ENCODE results near the gene SAMD11. TPM values are rescaled to one million over a fixed set of nuclear protein-coding genes. Genes with fewer than 3 reads are reported as not detected.

The SAMD11 gene
- total and polyA plus RNA-seq, 5 donors from 2014 or later: 0.14 to 0.31 TPM; not detected in 3

Other genes starting within 250 kb of the SAMD11 start
- gene OR4F16, start 237.3 kb upstream of the SAMD11 start, total RNA-seq: not detected
- not detected for gene OR4F16, start 237.3 kb upstream of the SAMD11 start, polyA plus RNA-seq
- 54.0 TPM for gene NOC2L, start 35.3 kb downstream of the SAMD11 start, total RNA-seq
- 10 to 100 TPM; 36.8 to 56.6 (median 53.5) TPM for gene NOC2L, start 35.3 kb downstream of the SAMD11 start, polyA plus RNA-seq
- gene KLHL17, start 36.7 kb downstream of the SAMD11 start, total RNA-seq: 28.4 TPM
- 1 to 10 TPM; 1.5 to 1.6 (median 1.6) TPM for gene KLHL17, start 36.7 kb downstream of the SAMD11 start, polyA plus RNA-seq
- gene PLEKHN1, start 42.6 kb downstream of the SAMD11 start, total RNA-seq: 2.5 TPM
- under 1 TPM in 2 of 4 donors, not detected in 2; 0.39 to 0.61 TPM for gene PLEKHN1, start 42.6 kb downstream of the SAMD11 start, polyA plus RNA-seq
- gene PERM1, start 58.2 kb downstream of the SAMD11 start, total RNA-seq: not detected
- gene PERM1, start 58.2 kb downstream of the SAMD11 start, polyA plus RNA-seq: not detected
- 25.9 TPM for gene HES4, start 76.2 kb downstream of the SAMD11 start, total RNA-seq
- 1 to 10 TPM in 2 of 4 donors, under 1 TPM in 1, not detected in 1; 0.21 to 1.3 (median 1.1) TPM for gene HES4, start 76.2 kb downstream of the SAMD11 start, polyA plus RNA-seq
- gene ISG15, start 89.6 kb downstream of the SAMD11 start, total RNA-seq: 76.7 TPM
- gene ISG15, start 89.6 kb downstream of the SAMD11 start, polyA plus RNA-seq: 100 to 1,000 TPM; 174 to 489 (median 295) TPM
- gene AGRN, start 96.2 kb downstream of the SAMD11 start, total RNA-seq: 4.2 TPM
- gene AGRN, start 96.2 kb downstream of the SAMD11 start, polyA plus RNA-seq: under 1 TPM in 3 of 4 donors, not detected in 1; 0.06 to 0.38 (median 0.21) TPM
- not detected for gene RNF223, start 150.4 kb downstream of the SAMD11 start, total RNA-seq
- gene RNF223, start 150.4 kb downstream of the SAMD11 start, polyA plus RNA-seq: not detected
- 20.0 TPM for gene C1orf159, start 192.2 kb downstream of the SAMD11 start, total RNA-seq
- gene C1orf159, start 192.2 kb downstream of the SAMD11 start, polyA plus RNA-seq: 1 to 10 TPM; 3.0 to 6.3 (median 4.7) TPM
- not detected for gene TTLL10, start 250.0 kb downstream of the SAMD11 start, total RNA-seq
- not detected for gene TTLL10, start 250.0 kb downstream of the SAMD11 start, polyA plus RNA-seq